ENCODE measurements around the gene SLC22A23. TPM values are rescaled to one million over a fixed set of nuclear protein-coding genes. Genes with fewer than 3 reads are reported as not detected.

Gene SLC22A23
- total and polyA plus RNA-seq, 2 experiments from 2014 or later: 2.4 to 7.3 TPM

- Histone ChIP-seq H3K36me3 (ENCODE audit: low read depth) (no peaks in the 10 kb centered on the region), H3K27ac (no peak overlapping the region), H3K79me2 (ENCODE audit: insufficient read depth) (peaks cover 39% of the 10 kb centered on the region), H4K20me1 (ENCODE audit: insufficient read depth) (no peaks in the 10 kb centered on the region), H3K4me2 (ENCODE audit: unreplicated experiment) (peak overlapping the region; percentile 71), H3K9me2 (ENCODE audit: insufficient read depth) (no peaks in the 10 kb centered on the region), H3F3A (ENCODE audit: insufficient read depth) (no peaks in the 10 kb centered on the region), H3K9ac (peak overlapping the region; percentile 45; the same call in 1 of the 2 replicates), H3K9me3 (ENCODE audit: low read depth) (no peaks in the 10 kb centered on the region), H3K4me1 (ENCODE audit: insufficient read depth) (peaks cover 12% of the 10 kb centered on the region), H3K27me3 (replicated peaks; ENCODE audit: insufficient read depth) (no peaks in the 10 kb centered on the region), H2AFZ (peak overlapping the region; percentile 87), H3K4me3 (peak overlapping the region; percentile 85)
- 46 to 49% methylated on average over 12 of the region's 12 CpGs for WGBS, 2 experiments (ENCODE audit: low coverage in 1 of 2, low lambda C conversion rate in 2 of 2, missing lambda C conversion rate in 2 of 2)
- no peak for DNase-seq
- TF ChIP-seq EZH2 (IDR thresholded peaks at IDR 0.05; ENCODE audit: insufficient read depth, poor library complexity, severe bottlenecking) (no peak), EZH2phosphoT487 (IDR thresholded peaks at IDR 0.05; ENCODE audit: insufficient read depth, low read depth) (no peak)
- in situ Hi-C loops (cut with MboI): no loop called here
These were observed 198.6 kb downstream of the SLC22A23 start for GRCh38 chr6:3258201-3258600.

DNA sequence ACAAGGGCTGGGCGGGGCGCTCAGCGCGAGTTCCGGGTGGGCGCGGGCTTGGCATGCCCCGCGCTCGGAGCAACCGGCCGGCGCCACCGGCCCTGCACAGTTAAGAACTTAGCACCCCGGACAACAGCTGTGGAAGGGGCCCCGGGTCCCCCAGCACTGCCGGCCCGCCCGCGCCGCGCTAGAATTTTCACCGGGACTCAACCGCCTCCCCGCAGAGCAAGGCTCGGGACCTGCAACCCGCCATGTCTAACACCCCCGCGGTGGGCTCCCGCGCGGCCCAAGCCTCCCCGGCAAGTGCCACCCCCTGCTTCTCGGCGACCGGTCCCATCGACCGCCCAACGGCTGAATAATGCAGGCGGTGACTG lies 203.3 kb downstream of the SLC22A23 start:
- no peaks in the 10 kb centered on the region for H4K20me1 ChIP-seq (ENCODE audit: insufficient read depth)
- no peak overlapping the region for H3K4me2 ChIP-seq (ENCODE audit: unreplicated experiment)
- no peaks in the 10 kb centered on the region for H3K9me3 ChIP-seq (ENCODE audit: low read depth)
- H3K9ac ChIP-seq: no peak overlapping the region
- 97% methylated on average over 22 to 40 of the region's 40 CpGs for WGBS, 2 experiments (ENCODE audit: low coverage in 1 of 2, low lambda C conversion rate in 2 of 2, missing lambda C conversion rate in 2 of 2)
- no peak for TF ChIP-seq EZH2 (IDR thresholded peaks at IDR 0.05; ENCODE audit: insufficient read depth, poor library complexity, severe bottlenecking)
- no peak for TF ChIP-seq EZH2phosphoT487 (IDR thresholded peaks at IDR 0.05; ENCODE audit: insufficient read depth, low read depth)
- H3F3A ChIP-seq (ENCODE audit: insufficient read depth): peaks cover 2% of the 10 kb centered on the region
- no peak for DNase-seq
- H3K27me3 ChIP-seq (replicated peaks; ENCODE audit: insufficient read depth): no peaks in the 10 kb centered on the region
- H2AFZ ChIP-seq: no peak overlapping the region
- in situ Hi-C loops (cut with MboI): loop anchor here (5.0 kb wide), 1 partner anchor 131 kb away; no protein-coding TSS in a partner anchor
- H3K27ac ChIP-seq: no peak overlapping the region
- no peak overlapping the region for H3K4me3 ChIP-seq
- no peaks in the 10 kb centered on the region for H3K79me2 ChIP-seq (ENCODE audit: insufficient read depth)
- H3K9me2 ChIP-seq (ENCODE audit: insufficient read depth): no peaks in the 10 kb centered on the region
- peaks cover 4% of the 10 kb centered on the region for H3K4me1 ChIP-seq (ENCODE audit: insufficient read depth)
- H3K36me3 ChIP-seq (ENCODE audit: low read depth): no peaks in the 10 kb centered on the region

GRCh38 chr6:3252861-3253596 lies 203.8 kb downstream of the SLC22A23 start:
- in situ Hi-C loops (cut with MboI): loop anchor here (5.0 kb wide), 1 partner anchor 131 kb away; no protein-coding TSS in a partner anchor
- Histone ChIP-seq H4K20me1 (ENCODE audit: insufficient read depth) (no peaks in the 10 kb centered on the region), H3K36me3 (ENCODE audit: low read depth) (no peaks in the 10 kb centered on the region), H3F3A (ENCODE audit: insufficient read depth) (peaks cover 8% of the 10 kb centered on the region), H3K27ac (no peak overlapping the region), H3K9ac (no peak overlapping the region), H3K27me3 (replicated peaks; ENCODE audit: insufficient read depth) (no peaks in the 10 kb centered on the region), H3K9me2 (ENCODE audit: insufficient read depth) (no peaks in the 10 kb centered on the region), H3K9me3 (ENCODE audit: low read depth) (no peaks in the 10 kb centered on the region), H2AFZ (no peak overlapping the region), H3K4me1 (ENCODE audit: insufficient read depth) (peaks cover 7% of the 10 kb centered on the region), H3K4me3 (no peak overlapping the region), H3K4me2 (ENCODE audit: unreplicated experiment) (no peak overlapping the region), H3K79me2 (ENCODE audit: insufficient read depth) (no peaks in the 10 kb centered on the region)
- WGBS, 2 experiments (ENCODE audit: low coverage in 1 of 2, low lambda C conversion rate in 2 of 2, missing lambda C conversion rate in 2 of 2): 85 to 90% methylated on average over 22 of the region's 22 CpGs
- DNase-seq: peak; percentile 24
- TF ChIP-seq EZH2 (IDR thresholded peaks at IDR 0.05; ENCODE audit: insufficient read depth, poor library complexity, severe bottlenecking) (no peak), EZH2phosphoT487 (IDR thresholded peaks at IDR 0.05; ENCODE audit: insufficient read depth, low read depth) (no peak)

- TF ChIP-seq EZH2 (IDR thresholded peaks at IDR 0.05; ENCODE audit: insufficient read depth, poor library complexity, severe bottlenecking): no peak
- no peak for TF ChIP-seq EZH2phosphoT487 (IDR thresholded peaks at IDR 0.05; ENCODE audit: insufficient read depth, low read depth)
- no peak overlapping the region for H3K27ac ChIP-seq
- H3K27me3 ChIP-seq (replicated peaks; ENCODE audit: insufficient read depth): no peaks in the 10 kb centered on the region
- in situ Hi-C loops (cut with MboI): loop anchor here (5.0 kb wide), 1 partner anchor 130 kb away; no protein-coding TSS in a partner anchor
- H3K4me2 ChIP-seq (ENCODE audit: unreplicated experiment): no peak overlapping the region
- no peak overlapping the region for H3K9ac ChIP-seq
- no peaks in the 10 kb centered on the region for H3K9me3 ChIP-seq (ENCODE audit: low read depth)
- H3K79me2 ChIP-seq (ENCODE audit: insufficient read depth): no peaks in the 10 kb centered on the region
- no peaks in the 10 kb centered on the region for H3K36me3 ChIP-seq (ENCODE audit: low read depth)
- H3K4me3 ChIP-seq: no peak overlapping the region
- H4K20me1 ChIP-seq (ENCODE audit: insufficient read depth): no peaks in the 10 kb centered on the region
- WGBS, 2 experiments (ENCODE audit: low coverage in 1 of 2, low lambda C conversion rate in 2 of 2, missing lambda C conversion rate in 2 of 2): 96 to 98% methylated on average over 9 to 10 of the region's 10 CpGs
- H3K4me1 ChIP-seq (ENCODE audit: insufficient read depth): peaks cover 13% of the 10 kb centered on the region
- peaks cover 14% of the 10 kb centered on the region for H3F3A ChIP-seq (ENCODE audit: insufficient read depth)
- H3K9me2 ChIP-seq (ENCODE audit: insufficient read depth): no peaks in the 10 kb centered on the region
- no peak for DNase-seq
- no peak overlapping the region for H2AFZ ChIP-seq
These were observed 204.5 kb downstream of the SLC22A23 start for GRCh38 chr6:3252369-3252768.
